GM06990 (cell line): ENCODE measurements around the gene RALGPS1.

Experiments
- DNase-seq: peaks from one replicate; pipeline ENCODE4 v3.0.0-alpha.2; 2011; ENCODE audit not compliant: insufficient read length; ENCODE audit errors: extremely low read depth
- H3K27me3 ChIP-seq: replicated peaks from 2 replicates; pipeline ENCODE4 v1.6.0; 2011; ENCODE audit warnings: low read length; ENCODE audit not compliant: control insufficient read depth, insufficient read depth
- H3K36me3 ChIP-seq: 2 replicates; pipeline ENCODE4 v1.5.1; 2011; ENCODE audit warnings: low read length; ENCODE audit not compliant: control insufficient read depth, insufficient read depth
- H3K4me3 ChIP-seq: replicated peaks from 2 replicates; pipeline ENCODE4 v1.5.1; 2011; ENCODE audit warnings: low read depth, mild to moderate bottlenecking, control low read depth, low read length
- CTCF ChIP-seq: IDR thresholded peaks from 2 replicates; pipeline ENCODE4 v1.5.1; 2011; ENCODE audit warnings: low read length, control low read depth, mild to moderate bottlenecking, inconsistent platforms; ENCODE audit not compliant: insufficient read depth, poor library complexity, severe bottlenecking

RALGPS1 gene

GRCh38 chr9:127139071-127139731 is 224.6 kb downstream of the RALGPS1 start:
- DNase-seq: no peak
- Histone ChIP-seq H3K4me3 (no peak overlapping the region), H3K27me3 (no peaks in the 10 kb centered on the region), H3K36me3 (no peaks in the 10 kb centered on the region)
- no peak for TF ChIP-seq CTCF

GRCh38 chr9:127139775-127140174 is 225.2 kb downstream of the RALGPS1 start:
- H3K36me3 ChIP-seq: no peaks in the 10 kb centered on the region
- no peaks in the 10 kb centered on the region for H3K27me3 ChIP-seq
- no peak overlapping the region for H3K4me3 ChIP-seq
- no peak for TF ChIP-seq CTCF
- no peak for DNase-seq

GRCh38 chr9:127140181-127140580 is 225.6 kb downstream of the RALGPS1 start:
- no peak for TF ChIP-seq CTCF
- H3K27me3 ChIP-seq: no peaks in the 10 kb centered on the region
- no peaks in the 10 kb centered on the region for H3K36me3 ChIP-seq
- no peak for DNase-seq
- H3K4me3 ChIP-seq: no peak overlapping the region

GRCh38 chr9:127140842-127141675 is 226.5 kb downstream of the RALGPS1 start:
- Histone ChIP-seq H3K27me3 (no peaks in the 10 kb centered on the region), H3K4me3 (no peak overlapping the region), H3K36me3 (no peaks in the 10 kb centered on the region)
- DNase-seq: no peak
- TF ChIP-seq CTCF: no peak

GRCh38 chr9:127142291-127142690 is 227.7 kb downstream of the RALGPS1 start:
- TF ChIP-seq CTCF: no peak
- Histone ChIP-seq H3K27me3 (no peaks in the 10 kb centered on the region), H3K4me3 (no peak overlapping the region), H3K36me3 (no peaks in the 10 kb centered on the region)
- DNase-seq: no peak
